ENCODE results near the gene L3MBTL4. TPM values are rescaled to one million over a fixed set of nuclear protein-coding genes. Genes with fewer than 3 reads are reported as not detected.

Gene L3MBTL4
- total RNA-seq, 1 experiment from 2014 or later: 1.4 TPM

- TF ChIP-seq CDX4 (CRISPR knock-in tag; IDR thresholded peaks at IDR 0.05; ENCODE audit: borderline replicate concordance): no peak
- no peak for TF ChIP-seq NFE2L1 (CRISPR knock-in tag; IDR thresholded peaks at IDR 0.05)
- TF ChIP-seq CREB1 (CRISPR knock-in tag; IDR thresholded peaks at IDR 0.05): no peak
- TF ChIP-seq EMX1 (CRISPR knock-in tag; IDR thresholded peaks at IDR 0.05): no peak
- TF ChIP-seq SMAD3 (CRISPR knock-in tag; IDR thresholded peaks at IDR 0.05; ENCODE audit: borderline replicate concordance): no peak
- TF ChIP-seq ZNF396 (CRISPR knock-in tag; IDR thresholded peaks at IDR 0.05; ENCODE audit: borderline replicate concordance): no peak
- TF ChIP-seq HMGA2 (CRISPR knock-in tag; IDR thresholded peaks at IDR 0.05): no peak
- no peak for TF ChIP-seq CREM (CRISPR knock-in tag; IDR thresholded peaks at IDR 0.05)
- no peak for TF ChIP-seq TP53 (CRISPR knock-in tag; IDR thresholded peaks at IDR 0.05)
- TF ChIP-seq ZNF138 (CRISPR knock-in tag; conservative IDR thresholded peaks at IDR 0.05): no peak
These were observed 389.9 kb downstream of the L3MBTL4 start (continued) for GRCh38 chr18:6024745-6025248.

GRCh38 chr18:6023551-6023950 is 391.2 kb downstream of the L3MBTL4 start:
- DNase-seq (ENCODE audit: low spot score) (no peak), ATAC-seq (no peak)
- H3K9me3 Mint-ChIP-seq: peaks cover 7% of the 10 kb centered on the region; the same call in 1 of the 2 replicates
- no peak overlapping the region for H3K4me3 Mint-ChIP-seq
- ChIA-PET POLR2A (no interaction called here), CTCF (interaction anchor here (1.0 to 1.4 kb wide), 2 partner anchors 133 to 378 kb away, joined by 3 read pairs; no protein-coding TSS in a partner anchor)
- TF ChIP-seq ZNF219 (CRISPR knock-in tag; IDR thresholded peaks at IDR 0.05; ENCODE audit: borderline replicate concordance) (no peak), CTCF (IDR thresholded peaks at IDR 0.05) (no peak), FOXP4 (CRISPR knock-in tag; IDR thresholded peaks at IDR 0.05) (no peak), TCF7 (CRISPR knock-in tag; IDR thresholded peaks at IDR 0.05; ENCODE audit: low read depth) (no peak), ZNF423 (CRISPR knock-in tag; IDR thresholded peaks at IDR 0.05) (no peak), TEAD1 (CRISPR knock-in tag; IDR thresholded peaks at IDR 0.05) (no peak), ZBTB43 (CRISPR knock-in tag; IDR thresholded peaks at IDR 0.05) (no peak), NR3C1 (CRISPR knock-in tag; conservative IDR thresholded peaks at IDR 0.05; ENCODE audit: low read depth) (no peak)
- H3K27ac Mint-ChIP-seq: no peak overlapping the region
- H3K27me3 Mint-ChIP-seq (ENCODE audit: low read depth): no peaks in the 10 kb centered on the region; the same call in 1 of the 2 replicates
- H3K4me1 Mint-ChIP-seq: peaks cover 19% of the 10 kb centered on the region
- no peaks in the 10 kb centered on the region for H3K36me3 Mint-ChIP-seq

- H3K27me3 Mint-ChIP-seq (ENCODE audit: low read depth): no peaks in the 10 kb centered on the region; the same call in 1 of the 2 replicates
- no peaks in the 10 kb centered on the region for H3K36me3 Mint-ChIP-seq
- no peak for DNase-seq (ENCODE audit: low spot score)
- 0 out of 2 replicates have a peak, but pooled peaks cover 4% of the 10 kb centered on the region for H3K9me3 Mint-ChIP-seq
- ChIA-PET POLR2A (no interaction called here), CTCF (interaction anchor here (0.6 to 1.4 kb wide), 4 partner anchors 10 to 499 kb away, joined by 3 read pairs; no protein-coding TSS in a partner anchor)
- no peak overlapping the region for H3K4me3 Mint-ChIP-seq
- peak; percentile 96 for ATAC-seq
- H3K4me1 Mint-ChIP-seq: peaks cover 26% of the 10 kb centered on the region
- H3K27ac Mint-ChIP-seq: no peak overlapping the region
- TF ChIP-seq ZNF281 (CRISPR knock-in tag; IDR thresholded peaks at IDR 0.05) (no peak), ZNF317 (CRISPR knock-in tag; IDR thresholded peaks at IDR 0.05; ENCODE audit: borderline replicate concordance, low read depth) (no peak), ATF3 (CRISPR knock-in tag; conservative IDR thresholded peaks at IDR 0.05) (no peak)
These were observed 391.9 kb downstream of the L3MBTL4 start for GRCh38 chr18:6022845-6023244.

Measured in WTC11 (cell line).